H1 (cell line): ENCODE data around the gene NUDT9. TPM values are rescaled to one million over a fixed set of nuclear protein-coding genes. Genes with fewer than 3 reads are reported as not detected.

ENCODE experiments used
- BACH1 ChIP-seq: IDR thresholded peaks from 2 replicates; pipeline ENCODE4 v1.6.1; 2012; ENCODE audit warnings: low read length, improper control_type of control experiment
- CHD2 ChIP-seq: IDR thresholded peaks from 2 replicates; pipeline ENCODE4 v1.6.1; 2012; ENCODE audit warnings: low read length, improper control_type of control experiment
- NANOG ChIP-seq: IDR thresholded peaks from 2 replicates; pipeline ENCODE4 v1.6.1; 2011; ENCODE audit warnings: low read length, low read depth, mild to moderate bottlenecking, inconsistent platforms; ENCODE audit not compliant: insufficient read depth, poor library complexity, severe bottlenecking
- POU5F1 ChIP-seq: IDR thresholded peaks from 2 replicates; pipeline ENCODE4 v1.6.1; 2011; ENCODE audit warnings: low read depth, mild to moderate bottlenecking, low read length, moderate library complexity
- SIX5 ChIP-seq: IDR thresholded peaks from 2 replicates; pipeline ENCODE4 v1.6.1; 2011; ENCODE audit warnings: mild to moderate bottlenecking, low read depth, low read length
- TCF12 ChIP-seq: IDR thresholded peaks from 2 replicates; pipeline ENCODE4 v1.6.1; 2011; ENCODE audit warnings: low read depth, mild to moderate bottlenecking, low read length
- polyA plus RNA-seq, 7 experiments: library from polyadenylated mRNA; depleted of rRNA in 3 of 7; stranded (reverse) in 5 of 7; unstranded in 2 of 7; fragments of >200 nt in 5 of 7; fragments of 200-250 nt in 2 of 7; gene quantifications; 1 replicate in 5 of 7; 2 replicates in 1 of 7; 4 replicates in 1 of 7; pipeline versions ENCODE4 v1.2.1 to v1.2.3, GENCODE V29; 2011 to 2013; ENCODE audit warnings: missing spikeins in 2 of 7, mixed read lengths in 2 of 7
- total RNA-seq: library from RNA; stranded (reverse); fragmentation: NEBNext Ultra II Directional; extraction: Animal tissue kit (Norgen Biotek cat#: 25700); gene quantifications from 2 replicates; pipeline ENCODE4 v1.2.1, GENCODE V29; 2021
- TF ChIP-seq, protein P1 (sequence below): IDR thresholded peaks from 2 replicates; pipeline ENCODE4 v1.6.1; 2011; ENCODE audit warnings: low read depth, mild to moderate bottlenecking, low read length; ENCODE audit not compliant: insufficient read depth

Gene NUDT9
- total and polyA plus RNA-seq, 2 of the 8 experiments (the other 6 are each of a cell fraction or from before 2014, with no cell fraction given), result 13.2 to 27.6 TPM

DNA sequence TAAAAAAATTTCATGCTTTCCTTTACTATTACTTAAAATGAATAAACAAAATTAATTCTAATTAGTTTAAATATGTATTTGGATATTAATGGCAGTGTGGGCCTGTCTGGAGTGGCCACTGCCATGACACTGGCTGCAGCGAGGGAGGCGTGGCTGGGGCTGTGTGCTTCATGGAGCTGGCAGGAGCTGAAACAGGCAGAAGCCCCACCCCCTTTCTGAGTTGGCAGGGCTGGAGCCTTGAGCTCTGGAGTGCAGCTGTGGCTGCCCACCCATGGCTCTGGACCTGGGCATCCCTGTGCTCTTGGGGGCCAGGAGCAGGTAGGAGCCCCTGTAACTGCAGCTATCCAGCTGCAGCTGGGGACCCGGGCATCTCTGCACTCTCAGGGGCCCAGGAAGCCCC is 23.2 kb upstream of the NUDT9 start (continued):
- TF ChIP-seq CHD2, result no peak
- no peak for TF ChIP-seq SIX5
- TF ChIP-seq, protein P1, sequence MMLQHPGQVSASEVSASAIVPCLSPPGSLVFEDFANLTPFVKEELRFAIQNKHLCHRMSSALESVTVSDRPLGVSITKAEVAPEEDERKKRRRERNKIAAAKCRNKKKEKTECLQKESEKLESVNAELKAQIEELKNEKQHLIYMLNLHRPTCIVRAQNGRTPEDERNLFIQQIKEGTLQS, result no peak
- TF ChIP-seq NANOG, result no peak
- no peak for TF ChIP-seq TCF12
- no peak for TF ChIP-seq BACH1
- no peak for TF ChIP-seq POU5F1
